ENCODE measurements around the gene STMND1. TPM values are rescaled to one million over a fixed set of nuclear protein-coding genes. Genes with fewer than 3 reads are reported as not detected.

The STMND1 gene
- total and polyA plus RNA-seq, 10 donors, result not detected

DNA sequence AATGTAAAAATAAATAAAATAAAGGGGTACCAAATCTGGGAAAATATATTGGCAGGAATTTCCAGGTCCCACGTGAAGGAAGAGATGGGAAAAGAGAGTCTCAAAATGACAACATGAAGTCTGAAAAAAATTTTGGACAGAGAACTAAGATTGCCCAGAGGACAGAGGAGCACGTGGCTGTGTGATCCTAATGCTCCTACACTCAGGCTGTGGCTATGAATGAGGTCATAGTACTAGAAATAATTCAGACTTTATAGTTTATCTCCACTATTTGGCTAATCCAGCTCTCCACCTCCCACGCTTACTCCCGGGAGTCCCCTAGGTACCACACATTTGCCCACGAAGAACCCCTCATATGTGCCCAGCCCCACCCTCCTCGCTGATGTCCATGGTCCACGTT lies 42.8 kb upstream of the STMND1 start:
- no peak for DNase-seq
- H3K4me1 ChIP-seq, result no peaks in the 10 kb centered on the region
- H3K4me3 ChIP-seq, result no peak overlapping the region
- TF ChIP-seq POLR2A (IDR thresholded peaks at IDR 0.05), result no peak
- TF ChIP-seq POLR2AphosphoS5 (IDR thresholded peaks at IDR 0.05), result no peak
- TF ChIP-seq, protein P1, sequence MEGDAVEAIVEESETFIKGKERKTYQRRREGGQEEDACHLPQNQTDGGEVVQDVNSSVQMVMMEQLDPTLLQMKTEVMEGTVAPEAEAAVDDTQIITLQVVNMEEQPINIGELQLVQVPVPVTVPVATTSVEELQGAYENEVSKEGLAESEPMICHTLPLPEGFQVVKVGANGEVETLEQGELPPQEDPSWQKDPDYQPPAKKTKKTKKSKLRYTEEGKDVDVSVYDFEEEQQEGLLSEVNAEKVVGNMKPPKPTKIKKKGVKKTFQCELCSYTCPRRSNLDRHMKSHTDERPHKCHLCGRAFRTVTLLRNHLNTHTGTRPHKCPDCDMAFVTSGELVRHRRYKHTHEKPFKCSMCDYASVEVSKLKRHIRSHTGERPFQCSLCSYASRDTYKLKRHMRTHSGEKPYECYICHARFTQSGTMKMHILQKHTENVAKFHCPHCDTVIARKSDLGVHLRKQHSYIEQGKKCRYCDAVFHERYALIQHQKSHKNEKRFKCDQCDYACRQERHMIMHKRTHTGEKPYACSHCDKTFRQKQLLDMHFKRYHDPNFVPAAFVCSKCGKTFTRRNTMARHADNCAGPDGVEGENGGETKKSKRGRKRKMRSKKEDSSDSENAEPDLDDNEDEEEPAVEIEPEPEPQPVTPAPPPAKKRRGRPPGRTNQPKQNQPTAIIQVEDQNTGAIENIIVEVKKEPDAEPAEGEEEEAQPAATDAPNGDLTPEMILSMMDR (IDR thresholded peaks at IDR 0.05 in 8 of 11, conservative IDR thresholded peaks at IDR 0.05 in 3 of 11), result no peak
- H3K27me3 ChIP-seq (replicated peaks in 1 of 7), result peaks cover 0 to 6% (median 0%) of the 10 kb centered on the region in 7 donors
- H3K27ac ChIP-seq, result no peak overlapping the region
- intact Hi-C loops (cut with DNase I; ENCODE audit: low total_unique reads), result no loop called here
- no peaks in the 10 kb centered on the region for H3K36me3 ChIP-seq
- H3K9me3 ChIP-seq, result no peaks in the 10 kb centered on the region
- WGBS, 5 donors, result 79 to 88% (median 84%) methylated on average over 7 of the region's 7 CpGs

DNA sequence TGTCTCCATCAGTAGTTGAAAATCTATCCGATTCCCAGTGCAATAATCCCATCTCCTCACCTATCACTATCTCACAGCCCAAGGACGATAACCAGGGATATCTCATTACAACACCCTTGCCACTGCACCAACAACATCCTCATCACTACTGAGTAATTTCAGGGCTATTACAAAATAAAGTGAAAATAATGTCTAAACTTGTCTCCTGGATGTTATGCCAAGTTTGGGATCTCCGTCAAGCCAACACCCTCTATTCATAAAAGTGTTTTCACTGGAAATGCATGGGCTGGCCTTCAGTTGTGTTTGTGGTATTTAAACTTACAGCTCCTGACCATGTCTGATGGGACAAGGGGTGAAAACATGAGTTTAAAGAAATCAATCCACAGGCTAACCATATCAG lies 42.0 kb upstream of the STMND1 start:
- no peak overlapping the region for H3K27ac ChIP-seq
- DNase-seq, result no peak
- no peaks in the 10 kb centered on the region for H3K4me1 ChIP-seq
- H3K27me3 ChIP-seq (replicated peaks in 1 of 7), result peaks cover 0 to 6% (median 0%) of the 10 kb centered on the region in 7 donors
- intact Hi-C loops (cut with DNase I; ENCODE audit: low total_unique reads), result no loop called here
- no peak overlapping the region for H3K4me3 ChIP-seq
- no peaks in the 10 kb centered on the region for H3K36me3 ChIP-seq
- TF ChIP-seq POLR2A (IDR thresholded peaks at IDR 0.05) (no peak), POLR2AphosphoS5 (IDR thresholded peaks at IDR 0.05) (no peak)
- TF ChIP-seq, protein P1 (IDR thresholded peaks at IDR 0.05 in 8 of 11, conservative IDR thresholded peaks at IDR 0.05 in 3 of 11), result no peak
- WGBS, 5 donors, result 88 to 91% (median 88%) methylated on average over 3 of the region's 3 CpGs
- H3K9me3 ChIP-seq, result no peaks in the 10 kb centered on the region

- WGBS, 5 donors, result 81 to 92% (median 88%) methylated on average over 2 of the region's 2 CpGs
- Histone ChIP-seq H3K4me3 (no peak overlapping the region), H3K27ac (no peak overlapping the region), H3K4me1 (no peaks in the 10 kb centered on the region), H3K27me3 (replicated peaks in 1 of 7) (peaks cover 0 to 1% (median 0%) of the 10 kb centered on the region in 7 donors), H3K9me3 (no peaks in the 10 kb centered on the region), H3K36me3 (no peaks in the 10 kb centered on the region)
- intact Hi-C loops (cut with DNase I; ENCODE audit: low total_unique reads), result no loop called here
- no peak for DNase-seq
- TF ChIP-seq POLR2AphosphoS5 (IDR thresholded peaks at IDR 0.05) (no peak), POLR2A (IDR thresholded peaks at IDR 0.05) (no peak)
- TF ChIP-seq, protein P1 (IDR thresholded peaks at IDR 0.05 in 8 of 11, conservative IDR thresholded peaks at IDR 0.05 in 3 of 11), result no peak
These were observed 40.8 kb upstream of the STMND1 start for GRCh38 chr6:17061097-17061496.

GRCh38 chr6:17062871-17063440 lies 38.9 kb upstream of the STMND1 start:
- no peaks in the 10 kb centered on the region for H3K36me3 ChIP-seq

More at GRCh38 chr6:17062871-17063440, 38.9 kb upstream of the STMND1 start:
- TF ChIP-seq, protein P1 (IDR thresholded peaks at IDR 0.05 in 8 of 11, conservative IDR thresholded peaks at IDR 0.05 in 3 of 11), result no peak
- TF ChIP-seq POLR2AphosphoS5 (IDR thresholded peaks at IDR 0.05), result no peak
- Histone ChIP-seq H3K4me3 (no peak overlapping the region), H3K27me3 (replicated peaks in 1 of 7) (no peaks in the 10 kb centered on the region), H3K27ac (no peak overlapping the region), H3K4me1 (no peaks in the 10 kb centered on the region), H3K9me3 (no peaks in the 10 kb centered on the region)
- DNase-seq, result no peak
- intact Hi-C loops (cut with DNase I; ENCODE audit: low total_unique reads), result no loop called here
